Measurements from ENCODE around the gene BCAP29. TPM values are rescaled to one million over a fixed set of nuclear protein-coding genes. Genes with fewer than 3 reads are reported as not detected.
A peak's percentile ranks its signal among the peaks of the same experiment; 100 is the strongest.
"Not testable (repeated sequence)": the region's sequence is repeated elsewhere in the genome, so short reads cannot be mapped to it uniquely, and the experiment has no call there.

The BCAP29 gene
- total RNA-seq, 8 experiments from 2014 or later: 16.5 to 54.0 (median 28.9) TPM

- in situ Hi-C loops (cut with MboI; ENCODE audit: low pct_unique_long_range_greater_than_20kb in 2 of 9, low sequenced_read_pairs in 9 of 9, unreplicated experiment in 9 of 9): no loop called here
- Histone ChIP-seq H3K4me3 (no peak overlapping the region), H3K4me1 (replicated peaks in 1 of 2) (no peaks in the 10 kb centered on the region), H3K27ac (no peak overlapping the region)
- ATAC-seq (replicated peaks in 6 of 8): no peak
Observed at GRCh38 chr7:107613948-107614347, 33.9 kb downstream of the BCAP29 start.

GRCh38 chr7:107614425-107614824, 34.4 kb downstream of the BCAP29 start:
- in situ Hi-C loops (cut with MboI; ENCODE audit: low pct_unique_long_range_greater_than_20kb in 2 of 9, low sequenced_read_pairs in 9 of 9, unreplicated experiment in 9 of 9): no loop called here
- ATAC-seq (replicated peaks in 6 of 8): no peak

GRCh38 chr7:107615910-107616680, 36.0 kb downstream of the BCAP29 start:
- no peaks in the 10 kb centered on the region for H3K4me1 ChIP-seq (replicated peaks in 1 of 2)
- in situ Hi-C loops (cut with MboI; ENCODE audit: low pct_unique_long_range_greater_than_20kb in 2 of 9, low sequenced_read_pairs in 9 of 9, unreplicated experiment in 9 of 9): no loop called here
- no peak overlapping the region for H3K4me3 ChIP-seq
- ATAC-seq (replicated peaks in 6 of 8): no peak
- 40 to 100% (median 93%) methylated on average over 1 to 4 of the region's 4 CpGs; no CpG with 5 or more reads in 2 of the 10 experiments for WGBS, 10 experiments
- H3K27ac ChIP-seq: no peak overlapping the region

More at GRCh38 chr7:107614425-107614824, 34.4 kb downstream of the BCAP29 start:
- H3K4me1 ChIP-seq (replicated peaks in 1 of 2): no peaks in the 10 kb centered on the region
- H3K27ac ChIP-seq: no peak overlapping the region
- H3K4me3 ChIP-seq: no peak overlapping the region

DNA sequence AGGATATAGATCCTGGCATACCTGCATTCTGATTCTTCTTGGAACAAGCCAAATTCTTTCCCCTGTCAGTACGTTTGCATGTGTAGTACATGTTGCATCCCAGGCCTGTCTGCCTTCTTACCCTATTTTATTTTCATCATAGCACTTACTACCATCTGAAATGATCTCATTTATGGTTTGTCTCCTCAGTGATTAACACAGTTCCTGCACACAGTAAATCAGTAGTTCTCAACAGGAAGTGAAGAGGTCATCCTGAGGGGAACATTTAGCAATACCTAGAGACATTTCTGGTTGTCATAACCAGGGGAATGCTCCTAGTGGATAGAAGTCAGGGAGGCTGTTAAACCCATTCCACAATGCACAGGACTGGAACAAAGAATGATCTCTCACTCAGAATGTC, 42.4 kb downstream of the BCAP29 start:
- Histone ChIP-seq H3K4me1 (replicated peaks in 1 of 2) (no peaks in the 10 kb centered on the region), H3K4me3 (no peak overlapping the region), H3K27ac (no peak overlapping the region)
- WGBS, 10 experiments: 10 to 83% (median 58%) methylated on average over 1 of the region's 1 CpG; no CpG with 5 or more reads in 4 of the 10 experiments
- peak in 5 of 8 experiments; percentile 50 to 82 (median 64) for ATAC-seq (replicated peaks in 6 of 8)
- in situ Hi-C loops (cut with MboI; ENCODE audit: low pct_unique_long_range_greater_than_20kb in 2 of 9, low sequenced_read_pairs in 9 of 9, unreplicated experiment in 9 of 9): no loop called here

DNA sequence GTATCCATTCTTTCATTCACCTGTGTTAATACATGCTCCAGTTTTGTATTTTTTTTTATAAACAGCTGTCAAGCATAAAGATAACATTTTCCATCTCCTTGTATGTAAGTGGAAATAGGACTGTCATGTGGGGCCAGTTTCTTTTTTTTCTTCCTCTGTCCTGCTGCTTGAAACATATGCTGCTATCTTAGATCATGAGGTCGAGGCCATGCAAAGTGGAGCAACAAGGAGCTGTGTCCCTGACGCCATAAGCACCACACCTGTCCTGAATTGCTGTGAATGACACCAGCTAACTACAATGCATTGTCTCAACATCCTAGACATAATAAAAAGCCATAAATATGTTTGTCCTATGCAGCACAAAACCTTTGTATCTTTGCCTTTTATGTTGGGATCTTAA, 42.8 kb downstream of the BCAP29 start:
- Histone ChIP-seq H3K27ac (no peak overlapping the region), H3K4me3 (no peak overlapping the region), H3K4me1 (replicated peaks in 1 of 2) (no peaks in the 10 kb centered on the region)
- WGBS, 10 experiments: 25 to 100% (median 72%) methylated on average over 1 to 2 of the region's 2 CpGs; no CpG with 5 or more reads in 3 of the 10 experiments
- no peak for ATAC-seq (replicated peaks in 6 of 8)
- in situ Hi-C loops (cut with MboI; ENCODE audit: low pct_unique_long_range_greater_than_20kb in 2 of 9, low sequenced_read_pairs in 9 of 9, unreplicated experiment in 9 of 9): no loop called here

GRCh38 chr7:107627002-107627401, 47.0 kb downstream of the BCAP29 start:
- WGBS, 10 experiments: 80 to 100% (median 97%) methylated on average over 1 to 4 of the region's 4 CpGs
- ATAC-seq (replicated peaks in 6 of 8): no peak
- no peak overlapping the region for H3K27ac ChIP-seq
- in situ Hi-C loops (cut with MboI; ENCODE audit: low pct_unique_long_range_greater_than_20kb in 2 of 9, low sequenced_read_pairs in 9 of 9, unreplicated experiment in 9 of 9): no loop called here
- no peak overlapping the region for H3K4me3 ChIP-seq
- no peaks in the 10 kb centered on the region for H3K4me1 ChIP-seq (replicated peaks in 1 of 2)

DNA sequence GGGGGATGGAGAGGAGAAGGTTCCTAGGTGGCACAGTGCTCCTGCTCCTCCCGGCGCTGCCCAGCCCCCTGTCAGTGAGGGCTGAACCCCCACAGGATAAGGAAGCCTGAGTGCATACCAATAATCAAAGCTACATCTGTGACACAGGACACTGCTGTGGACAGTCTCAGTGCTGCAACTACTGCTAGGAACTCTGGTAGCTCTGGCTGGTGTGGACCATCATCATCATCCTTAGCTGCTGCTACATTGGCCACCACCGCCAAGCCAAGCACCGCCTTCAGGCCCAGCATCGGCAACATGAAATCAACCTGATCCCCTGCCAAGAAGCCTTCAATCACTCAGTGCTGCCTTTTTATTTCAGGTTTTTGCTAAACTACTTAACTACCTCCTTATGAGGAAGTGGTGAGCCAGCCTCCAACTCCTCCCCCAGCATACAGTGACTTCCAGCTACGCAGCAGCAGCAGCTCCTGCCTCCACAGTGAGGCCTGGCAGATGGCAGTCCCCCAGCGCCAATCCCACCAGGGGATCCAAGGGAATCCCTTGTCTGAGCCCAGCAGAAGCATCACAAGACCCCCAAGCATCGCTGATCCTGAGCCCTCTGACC, 48.5 kb downstream of the BCAP29 start:
- 75 to 100% (median 83%) methylated on average over 2 to 6 of the region's 8 CpGs; no CpG with 5 or more reads in 5 of the 10 experiments for WGBS, 10 experiments
- Histone ChIP-seq H3K4me1 (replicated peaks in 1 of 2) (no peaks in the 10 kb centered on the region), H3K4me3 (no peak overlapping the region), H3K27ac (no peak overlapping the region)
- in situ Hi-C loops (cut with MboI; ENCODE audit: low pct_unique_long_range_greater_than_20kb in 2 of 9, low sequenced_read_pairs in 9 of 9, unreplicated experiment in 9 of 9): no loop called here
- no peak for ATAC-seq (replicated peaks in 6 of 8)

- in situ Hi-C loops (cut with MboI; ENCODE audit: low pct_unique_long_range_greater_than_20kb in 2 of 9, low sequenced_read_pairs in 9 of 9, unreplicated experiment in 9 of 9): no loop called here
- Histone ChIP-seq H3K4me1 (replicated peaks in 1 of 2) (no peaks in the 10 kb centered on the region), H3K4me3 (no peak overlapping the region), H3K27ac (no peak overlapping the region)
- 81 to 100% (median 97%) methylated on average over 1 to 6 of the region's 8 CpGs; no CpG with 5 or more reads in 3 of the 10 experiments for WGBS, 10 experiments
- no peak for ATAC-seq (replicated peaks in 6 of 8)
Observed at GRCh38 chr7:107630342-107630741, 50.3 kb downstream of the BCAP29 start.

DNA sequence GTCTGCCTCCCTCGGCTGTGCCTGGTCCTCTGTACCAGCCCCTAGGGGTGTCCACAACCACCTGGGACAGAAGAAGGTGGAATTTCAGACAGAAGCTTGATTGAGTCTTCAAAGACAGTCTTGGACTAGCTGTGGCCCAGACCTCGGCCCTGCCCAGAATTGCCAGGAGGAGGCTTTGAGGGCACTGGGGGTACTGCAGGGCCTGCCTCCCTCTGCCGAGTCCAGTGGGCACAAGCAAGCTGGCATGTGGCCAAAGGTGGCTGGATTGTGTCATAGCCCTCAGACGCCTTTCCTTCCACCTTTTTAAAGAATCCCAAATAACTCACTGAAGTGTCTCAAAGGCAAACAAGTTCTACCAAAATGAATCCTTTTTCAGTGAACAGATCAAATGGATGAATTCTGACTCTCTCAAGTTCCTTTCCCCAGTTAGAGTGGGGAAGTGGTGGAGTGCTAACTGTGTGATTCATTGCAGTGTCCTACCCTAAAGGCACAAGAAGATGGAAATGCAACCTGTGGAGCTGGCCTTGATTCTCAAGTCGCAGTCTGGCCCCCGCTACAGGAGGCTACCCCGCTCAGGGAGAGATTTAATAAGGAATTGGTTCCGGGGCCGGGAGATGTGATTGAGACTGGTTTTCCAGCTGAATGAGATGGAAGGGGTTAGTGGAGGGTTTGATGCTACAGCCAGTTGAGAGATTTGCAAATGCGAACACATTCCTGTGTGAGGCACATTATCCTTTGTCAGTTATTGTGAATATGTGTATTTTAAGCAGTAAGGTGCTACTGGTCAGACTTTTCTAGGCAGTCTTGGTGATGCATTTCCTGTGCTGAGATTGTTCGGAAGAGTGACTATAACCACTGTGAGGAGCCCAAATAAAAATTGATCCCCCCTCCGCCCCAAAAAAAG, 51.8 kb downstream of the BCAP29 start:
- ATAC-seq (replicated peaks in 6 of 8): peak in 3 of 8 experiments; percentile 89 to 96 (median 95)
- in situ Hi-C loops (cut with MboI; ENCODE audit: low pct_unique_long_range_greater_than_20kb in 2 of 9, low sequenced_read_pairs in 9 of 9, unreplicated experiment in 9 of 9): no loop called here
- no peak overlapping the region for H3K27ac ChIP-seq
- H3K4me3 ChIP-seq: no peak overlapping the region
- no peaks in the 10 kb centered on the region for H3K4me1 ChIP-seq (replicated peaks in 1 of 2)
- WGBS, 10 experiments: 80 to 93% (median 86%) methylated on average over 3 to 7 of the region's 12 CpGs

DNA sequence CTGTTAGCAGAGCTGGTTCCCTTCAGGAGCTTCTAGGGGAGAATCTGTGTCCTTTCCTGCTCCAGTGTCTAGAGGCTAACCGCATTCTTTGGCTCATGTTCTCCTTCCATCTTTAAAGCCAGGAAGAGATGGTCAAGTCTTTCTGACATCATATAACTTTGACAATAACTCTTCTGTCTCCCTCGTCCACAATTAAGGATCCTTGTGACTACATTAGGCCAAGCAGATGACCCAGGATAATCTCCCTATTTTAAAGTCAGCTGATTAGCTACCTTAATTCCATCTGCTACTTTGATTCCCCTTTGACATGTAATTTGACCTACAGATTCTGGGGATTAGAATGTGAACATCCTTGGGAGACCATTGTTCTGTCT, 52.4 kb downstream of the BCAP29 start:
- H3K4me3 ChIP-seq: no peak overlapping the region
- WGBS, 10 experiments: 33 to 100% (median 84%) methylated on average over 1 to 2 of the region's 2 CpGs; no CpG with 5 or more reads in 3 of the 10 experiments
- H3K4me1 ChIP-seq (replicated peaks in 1 of 2): no peaks in the 10 kb centered on the region
- H3K27ac ChIP-seq: no peak overlapping the region
- ATAC-seq (replicated peaks in 6 of 8): no peak
- in situ Hi-C loops (cut with MboI; ENCODE audit: low pct_unique_long_range_greater_than_20kb in 2 of 9, low sequenced_read_pairs in 9 of 9, unreplicated experiment in 9 of 9): no loop called here

- H3K27ac ChIP-seq: no peak overlapping the region
- no peak overlapping the region for H3K4me3 ChIP-seq
- WGBS, 10 experiments: 50 to 100% (median 86%) methylated on average over 1 of the region's 1 CpG; no CpG with 5 or more reads in 3 of the 10 experiments
- ATAC-seq (replicated peaks in 6 of 8): peak in 1 of 8 experiments; percentile 29
- in situ Hi-C loops (cut with MboI; ENCODE audit: low pct_unique_long_range_greater_than_20kb in 2 of 9, low sequenced_read_pairs in 9 of 9, unreplicated experiment in 9 of 9): no loop called here
- H3K4me1 ChIP-seq (replicated peaks in 1 of 2): no peaks in the 10 kb centered on the region
Observed at GRCh38 chr7:107638594-107638993, 58.5 kb downstream of the BCAP29 start.

DNA sequence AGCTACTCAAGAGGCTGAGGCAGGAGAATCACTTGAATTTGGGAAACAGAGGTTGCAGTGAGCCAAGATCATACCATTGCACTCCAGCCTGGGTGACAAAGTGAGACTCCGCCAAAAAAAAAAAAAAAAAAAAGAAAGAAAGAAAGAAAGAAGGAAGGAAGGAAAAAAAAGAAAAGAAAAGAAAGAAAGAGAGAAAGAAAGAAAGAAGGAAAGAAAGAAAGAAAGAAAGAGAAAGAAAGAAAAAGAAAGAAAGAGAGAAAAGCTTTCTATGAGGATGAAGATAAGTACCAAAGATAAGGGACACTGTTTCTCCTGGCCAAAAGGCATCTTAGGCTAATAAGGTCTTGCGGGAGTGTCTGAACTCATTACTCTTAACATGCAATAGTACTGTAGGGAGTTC, 59.0 kb downstream of the BCAP29 start:
- WGBS, 10 experiments: 77 to 100% (median 92%) methylated on average over 1 to 2 of the region's 2 CpGs; no CpG with 5 or more reads in 1 of the 10 experiments

GRCh38 chr7:107641676-107642075, 61.6 kb downstream of the BCAP29 start:
- 60 to 83% (median 77%) methylated on average over 1 of the region's 1 CpG; no CpG with 5 or more reads in 3 of the 10 experiments for WGBS, 10 experiments

More for the DNA sequence above, 59.0 kb downstream of the BCAP29 start:
- in situ Hi-C loops (cut with MboI; ENCODE audit: low pct_unique_long_range_greater_than_20kb in 2 of 9, low sequenced_read_pairs in 9 of 9, unreplicated experiment in 9 of 9); H3K4me1 ChIP-seq (replicated peaks in 1 of 2); H3K27ac ChIP-seq; H3K4me3 ChIP-seq; ATAC-seq (replicated peaks in 6 of 8): not testable (repeated sequence)

More at GRCh38 chr7:107641676-107642075, 61.6 kb downstream of the BCAP29 start:
- Histone ChIP-seq H3K4me1 (replicated peaks in 1 of 2) (no peaks in the 10 kb centered on the region), H3K27ac (no peak overlapping the region), H3K4me3 (no peak overlapping the region)
- ATAC-seq (replicated peaks in 6 of 8): no peak
- in situ Hi-C loops (cut with MboI; ENCODE audit: low pct_unique_long_range_greater_than_20kb in 2 of 9, low sequenced_read_pairs in 9 of 9, unreplicated experiment in 9 of 9): no loop called here
